Lower lobe of right lung (tissue), 2 donors: Measurements from ENCODE around the gene POFUT1. TPM values are rescaled to one million over a fixed set of nuclear protein-coding genes. Genes with fewer than 3 reads are reported as not detected.

Experiments used
- ATAC-seq, 2 donors: fragments of 200-7000 bp; cut with Tn5 transposase; one replicate each; pipeline ENCODE4 v1.9.1; 2020 to 2022; ENCODE audit warnings: mild to moderate bottlenecking in 2 of 2, moderate library complexity in 2 of 2
- DNase-seq: peaks from one replicate; pipeline ENCODE4 v3.0.0-alpha.2; 2020
- H3K27ac ChIP-seq: fragments of 200-600 bp; one replicate; pipeline ENCODE4 v1.8.0; 2022
- H3K27me3 ChIP-seq: fragments of 200-600 bp; one replicate; pipeline ENCODE4 v1.8.0; 2022; ENCODE audit warnings: low read depth
- H3K36me3 ChIP-seq: fragments of 200-600 bp; one replicate; pipeline ENCODE4 v1.8.0; 2022; ENCODE audit warnings: mild to moderate bottlenecking
- H3K4me1 ChIP-seq: fragments of 200-600 bp; one replicate; pipeline ENCODE4 v1.8.0; 2022
- H3K4me3 ChIP-seq: fragments of 200-600 bp; one replicate; pipeline ENCODE4 v1.8.0; 2022; ENCODE audit warnings: mild to moderate bottlenecking
- H3K9me3 ChIP-seq: fragments of 200-600 bp; one replicate; pipeline ENCODE4 v1.8.0; 2022
- CTCF ChIP-seq: fragments of 200-600 bp; IDR thresholded peaks from one replicate; pipeline ENCODE4 v1.8.0; 2022; ENCODE audit warnings: antibody characterized with exemption, mild to moderate bottlenecking
- intact Hi-C: fragments of 100-400 bp; cut with DNase I; formaldehyde crosslinking; loops from one replicate; pipeline ENCODE4 v1.11.0; 2022
- long read RNA-seq: library from polyadenylated mRNA; unstranded; transcript quantifications from one replicate; pipeline ENCODE4 v2.0.0, GENCODE V29; 2021
- total RNA-seq: library from RNA; stranded (reverse); fragmentation: NEBNext Ultra II Directional; extraction: Animal tissue kit (Norgen Biotek cat#: 25700); gene quantifications from one replicate; pipeline ENCODE4 v1.2.1, GENCODE V29; 2021
- donor health status: DM: no; HTN: yes; CAD: no; lungs with severe emphysema.

The POFUT1 gene
- total RNA-seq = 26.1 TPM
- long read RNA-seq, full-length matches to known transcripts = 21 of 22 reads
- long read RNA-seq, partial matches to known transcripts = 0 of 22 reads
- long read RNA-seq, other reads (novel, unspliced or antisense) = 1 of 22 reads

- intact Hi-C loops = no loop called here
- Histone ChIP-seq H3K4me1 (peaks cover 53% of the 10 kb centered on the region), H3K9me3 (no peaks in the 10 kb centered on the region), H3K27ac (peak within 1 kb of the TSS; percentile 94), H3K36me3 (peaks cover 26% of the 10 kb centered on the region), H3K4me3 (peak within 1 kb of the TSS; percentile 96), H3K27me3 (no peaks in the 10 kb centered on the region)
- peak; percentile 94 for DNase-seq
- peak; percentile 93 to 97 for ATAC-seq
- TF ChIP-seq CTCF = peak; percentile 36
Observed at GRCh38 chr20:32207626-32208498, at the start of gene POFUT1, which contains the start of gene PLAGL2. POFUT1 (plus strand) TSS chr20:32207880; CDS start chr20:32207942, 62 bp downstream. PLAGL2 (minus strand) TSS chr20:32207743; CDS start chr20:32202178, 5,565 bp downstream.

- peaks cover 15% of the 10 kb centered on the region for H3K4me1 ChIP-seq
- no peaks in the 10 kb centered on the region for H3K9me3 ChIP-seq
- H3K36me3 ChIP-seq = peaks cover 74% of the 10 kb centered on the region
- no peak for TF ChIP-seq CTCF
- DNase-seq (no peak), ATAC-seq (no peak)
- no peak overlapping the region for H3K27ac ChIP-seq
- no peak overlapping the region for H3K4me3 ChIP-seq
- no peaks in the 10 kb centered on the region for H3K27me3 ChIP-seq
- intact Hi-C loops = no loop called here
Observed at GRCh38 chr20:32158351-32158750, 49.3 kb upstream of the POFUT1 start.

- ATAC-seq (no peak), DNase-seq (no peak)
- H3K36me3 ChIP-seq = peaks cover 74% of the 10 kb centered on the region
- intact Hi-C loops = no loop called here
- no peaks in the 10 kb centered on the region for H3K9me3 ChIP-seq
- no peak overlapping the region for H3K27ac ChIP-seq
- H3K4me1 ChIP-seq = peaks cover 15% of the 10 kb centered on the region
- no peak for TF ChIP-seq CTCF
- no peak overlapping the region for H3K4me3 ChIP-seq
- no peaks in the 10 kb centered on the region for H3K27me3 ChIP-seq
Observed at GRCh38 chr20:32158943-32159660, 48.6 kb upstream of the POFUT1 start.

GRCh38 chr20:32159766-32160221, 47.9 kb upstream of the POFUT1 start:
- H3K4me3 ChIP-seq = no peak overlapping the region
- intact Hi-C loops = no loop called here
- no peak for TF ChIP-seq CTCF
- DNase-seq (no peak), ATAC-seq (no peak)
- peaks cover 77% of the 10 kb centered on the region for H3K36me3 ChIP-seq
- H3K4me1 ChIP-seq = peaks cover 11% of the 10 kb centered on the region
- H3K27me3 ChIP-seq = no peaks in the 10 kb centered on the region
- no peaks in the 10 kb centered on the region for H3K9me3 ChIP-seq
- no peak overlapping the region for H3K27ac ChIP-seq

GRCh38 chr20:32160341-32160740, 47.3 kb upstream of the POFUT1 start:
- H3K36me3 ChIP-seq = peaks cover 82% of the 10 kb centered on the region
- H3K4me3 ChIP-seq = no peak overlapping the region
- no peak overlapping the region for H3K27ac ChIP-seq
- no peak for DNase-seq
- no peaks in the 10 kb centered on the region for H3K9me3 ChIP-seq
- peaks cover 6% of the 10 kb centered on the region for H3K4me1 ChIP-seq
- no peak for TF ChIP-seq CTCF
- intact Hi-C loops = no loop called here
- H3K27me3 ChIP-seq = no peaks in the 10 kb centered on the region
- ATAC-seq = no peak
